HepG2 (cell line): Measurements from ENCODE around the gene KCNJ5.

Experiments used
- ELF1 ChIP-seq: sonication (generic); formaldehyde crosslinking; IDR thresholded peaks from 2 replicates; pipeline ENCODE4 v1.4.0; 2020; ENCODE audit warnings: missing genetic modification reagents
- JUNB ChIP-seq: sonication (generic); formaldehyde crosslinking; IDR thresholded peaks from 2 replicates; pipeline ENCODE4 v1.8.0; 2022; ENCODE audit warnings: missing genetic modification reagents, mild to moderate bottlenecking, borderline replicate concordance

- no peak for TF ChIP-seq JUNB (CRISPR knock-in tag)
- TF ChIP-seq ELF1 (CRISPR knock-in tag): no peak
Measured at GRCh38 chr11:128929468-128929867, 38.3 kb downstream of the KCNJ5 start.
